HEK293 (cell line): ENCODE results near the gene ALOX12B.
A peak's percentile ranks its signal among the peaks of the same experiment; 100 is the strongest.

Experiments used
- ATF2 ChIP-seq: fragments of 450-650 bp; formaldehyde crosslinking; IDR thresholded peaks from 2 replicates; pipeline ENCODE4 v1.5.1; 2016; ENCODE audit warnings: missing biosample characterization, missing genetic modification characterization, low read depth
- GLI2 ChIP-seq: fragments of 450-650 bp; formaldehyde crosslinking; IDR thresholded peaks from 2 replicates; pipeline ENCODE4; 2017; ENCODE audit warnings: missing biosample characterization, missing genetic modification characterization, low read depth, borderline replicate concordance
- IKZF3 ChIP-seq: fragments of 450-650 bp; IDR thresholded peaks from 2 replicates; pipeline ENCODE4 v1.5.0; 2018; ENCODE audit warnings: missing biosample characterization, mild to moderate bottlenecking, missing genetic modification characterization, moderate library complexity
- KLF10 ChIP-seq: fragments of 450-650 bp; IDR thresholded peaks from 2 replicates; pipeline ENCODE4 v1.5.1; 2018; ENCODE audit warnings: missing biosample characterization, mild to moderate bottlenecking, missing genetic modification characterization
- KLF8 ChIP-seq: fragments of 450-650 bp; formaldehyde crosslinking; IDR thresholded peaks from 2 replicates; pipeline ENCODE4 v1.5.1; 2016; ENCODE audit warnings: missing biosample characterization, missing genetic modification characterization
- KLF9 ChIP-seq: fragments of 450-650 bp; formaldehyde crosslinking; IDR thresholded peaks from 2 replicates; pipeline ENCODE4 v1.5.1; 2016; ENCODE audit warnings: missing biosample characterization, missing genetic modification characterization, low read depth
- MEIS1 ChIP-seq: sonication (generic); formaldehyde crosslinking; IDR thresholded peaks from 2 replicates; pipeline ENCODE4 v1.8.1; 2022; ENCODE audit warnings: missing genetic modification reagents, mild to moderate bottlenecking, borderline replicate concordance
- OSR2 ChIP-seq: fragments of 450-650 bp; formaldehyde crosslinking; IDR thresholded peaks from 2 replicates; pipeline ENCODE4 v1.5.1; 2016; ENCODE audit warnings: missing biosample characterization, missing genetic modification characterization
- PATZ1 ChIP-seq: fragments of 450-650 bp; formaldehyde crosslinking; IDR thresholded peaks from 2 replicates; pipeline ENCODE4 v1.5.1; 2016; ENCODE audit warnings: missing biosample characterization, missing genetic modification characterization
- WT1 ChIP-seq: fragments of 450-650 bp; formaldehyde crosslinking; IDR thresholded peaks from 2 replicates; pipeline ENCODE4 v1.5.1; 2016; ENCODE audit warnings: missing biosample characterization, missing genetic modification characterization
- ZBTB17 ChIP-seq: fragments of 450-650 bp; formaldehyde crosslinking; IDR thresholded peaks from 2 replicates; pipeline ENCODE4 v1.5.1; 2016; ENCODE audit warnings: missing biosample characterization, missing genetic modification characterization
- ZNF112 ChIP-seq: fragments of 450-650 bp; formaldehyde crosslinking; IDR thresholded peaks from 2 replicates; pipeline ENCODE4 v1.5.0; 2017; ENCODE audit warnings: missing biosample characterization, missing genetic modification characterization
- ZNF114 ChIP-seq: fragments of 450-650 bp; formaldehyde crosslinking; IDR thresholded peaks from 2 replicates; pipeline ENCODE4 v1.5.0; 2017; ENCODE audit warnings: missing biosample characterization, missing genetic modification characterization
- ZNF148 ChIP-seq: fragments of 450-650 bp; formaldehyde crosslinking; IDR thresholded peaks from 2 replicates; pipeline ENCODE4 v1.5.0; 2017; ENCODE audit warnings: missing biosample characterization, missing genetic modification characterization, borderline replicate concordance
- ZNF266 ChIP-seq: fragments of 450-650 bp; formaldehyde crosslinking; IDR thresholded peaks from 2 replicates; pipeline ENCODE4 v1.5.1; 2016; ENCODE audit warnings: missing biosample characterization, missing genetic modification characterization, low read depth
- ZNF404 ChIP-seq: fragments of 450-650 bp; formaldehyde crosslinking; IDR thresholded peaks from 2 replicates; pipeline ENCODE4 v1.5.1; 2017; ENCODE audit warnings: missing biosample characterization, missing genetic modification characterization
- ZNF513 ChIP-seq: fragments of 450-650 bp; IDR thresholded peaks from 2 replicates; pipeline ENCODE4 v1.5.1; 2018; ENCODE audit warnings: missing biosample characterization, missing genetic modification characterization
- ZNF530 ChIP-seq: fragments of 450-650 bp; formaldehyde crosslinking; IDR thresholded peaks from 2 replicates; pipeline ENCODE4 v1.5.1; 2016; ENCODE audit warnings: low read depth, missing biosample characterization, missing genetic modification characterization
- ZNF580 ChIP-seq: fragments of 450-650 bp; formaldehyde crosslinking; IDR thresholded peaks from 2 replicates; pipeline ENCODE4 v1.5.1; 2016; ENCODE audit warnings: missing biosample characterization, missing genetic modification characterization
- ZNF585B ChIP-seq: fragments of 450-650 bp; formaldehyde crosslinking; IDR thresholded peaks from 2 replicates; pipeline ENCODE4 v1.5.1; 2016; ENCODE audit warnings: missing biosample characterization, missing genetic modification characterization
- ZNF639 ChIP-seq: fragments of 450-650 bp; formaldehyde crosslinking; IDR thresholded peaks from 2 replicates; pipeline ENCODE4 v1.5.1; 2016; ENCODE audit warnings: missing biosample characterization, missing genetic modification characterization
- ZNF670 ChIP-seq: fragments of 450-650 bp; formaldehyde crosslinking; IDR thresholded peaks from 2 replicates; pipeline ENCODE4 v1.5.1; 2016; ENCODE audit warnings: missing biosample characterization, missing genetic modification characterization, low read depth
- ZNF791 ChIP-seq: fragments of 450-650 bp; formaldehyde crosslinking; IDR thresholded peaks from 2 replicates; pipeline ENCODE4 v1.5.1; 2016; ENCODE audit warnings: missing biosample characterization, missing genetic modification characterization
- ZNF792 ChIP-seq: fragments of 450-650 bp; formaldehyde crosslinking; IDR thresholded peaks from 2 replicates; pipeline ENCODE4 v1.5.1; 2016; ENCODE audit warnings: missing biosample characterization, missing genetic modification characterization
- ZSCAN23 ChIP-seq: fragments of 450-650 bp; formaldehyde crosslinking; IDR thresholded peaks from 2 replicates; pipeline ENCODE4 v1.5.1; 2016; ENCODE audit warnings: missing biosample characterization, missing genetic modification characterization
- ZXDB ChIP-seq: fragments of 450-650 bp; formaldehyde crosslinking; IDR thresholded peaks from 2 replicates; pipeline ENCODE4 v1.5.1; 2016; ENCODE audit warnings: missing biosample characterization, missing genetic modification characterization

The ALOX12B gene

GRCh38 chr17:8120520-8121406, 33.2 kb upstream of the ALOX12B start (continued):
- no peak for TF ChIP-seq ZNF791 (tag by site-specific recombination)
- TF ChIP-seq ATF2 (tag by site-specific recombination) = no peak
- TF ChIP-seq ZXDB = peak; percentile 75; the same call in 1 of the 2 replicates
- 0 out of 2 replicates have a peak, but pooled peaks have one; percentile 29 for TF ChIP-seq ZNF513
- no peak for TF ChIP-seq MEIS1 (CRISPR knock-in tag)
- no peak for TF ChIP-seq WT1 (tag by site-specific recombination)
- peak; percentile 85; the same call in 1 of the 2 replicates for TF ChIP-seq KLF10 (tag by site-specific recombination)
- TF ChIP-seq ZNF580 (tag by site-specific recombination) = peak; percentile 93
- peak; percentile 56; the same call in 1 of the 2 replicates for TF ChIP-seq IKZF3 (tag by site-specific recombination)
- TF ChIP-seq ZNF112 (tag by site-specific recombination) = no peak
- peak; percentile 89 for TF ChIP-seq KLF8 (tag by site-specific recombination)
- TF ChIP-seq KLF9 (tag by site-specific recombination) = peak; percentile 93
- no peak for TF ChIP-seq ZNF404 (tag by site-specific recombination)
- TF ChIP-seq ZSCAN23 = peak; percentile 77; the same call in 1 of the 2 replicates
- no peak for TF ChIP-seq ZNF266 (tag by site-specific recombination)
- peak; percentile 95 for TF ChIP-seq PATZ1 (tag by site-specific recombination)
- TF ChIP-seq ZNF670 (tag by site-specific recombination) = no peak
- TF ChIP-seq ZNF148 (tag by site-specific recombination) = peak; percentile 49; the same call in 1 of the 2 replicates
- no peak for TF ChIP-seq OSR2 (tag by site-specific recombination)
- peak; percentile 45; the same call in 1 of the 2 replicates for TF ChIP-seq ZNF792 (tag by site-specific recombination)
- TF ChIP-seq ZNF585B (tag by site-specific recombination) = no peak
- no peak for TF ChIP-seq GLI2 (tag by site-specific recombination)
- TF ChIP-seq ZNF114 (tag by site-specific recombination) = no peak
- peak; percentile 79 for TF ChIP-seq ZBTB17 (tag by site-specific recombination)
- TF ChIP-seq ZNF639 (tag by site-specific recombination) = peak; percentile 73; the same call in 1 of the 2 replicates
- TF ChIP-seq ZNF530 (tag by site-specific recombination) = no peak
